Measurements from ENCODE around the gene SUMF2. TPM values are rescaled to one million over a fixed set of nuclear protein-coding genes. Genes with fewer than 3 reads are reported as not detected.

SUMF2 gene
- total and polyA plus RNA-seq, 2 of the 13 experiments (the other 11 are each of a cell fraction or from before 2014, with no cell fraction given), result 48.9 to 54.4 TPM

GRCh38 chr7:56028942-56029630 lies 35.0 kb upstream of the SUMF2 start (continued):
- TF ChIP-seq, protein P1, sequence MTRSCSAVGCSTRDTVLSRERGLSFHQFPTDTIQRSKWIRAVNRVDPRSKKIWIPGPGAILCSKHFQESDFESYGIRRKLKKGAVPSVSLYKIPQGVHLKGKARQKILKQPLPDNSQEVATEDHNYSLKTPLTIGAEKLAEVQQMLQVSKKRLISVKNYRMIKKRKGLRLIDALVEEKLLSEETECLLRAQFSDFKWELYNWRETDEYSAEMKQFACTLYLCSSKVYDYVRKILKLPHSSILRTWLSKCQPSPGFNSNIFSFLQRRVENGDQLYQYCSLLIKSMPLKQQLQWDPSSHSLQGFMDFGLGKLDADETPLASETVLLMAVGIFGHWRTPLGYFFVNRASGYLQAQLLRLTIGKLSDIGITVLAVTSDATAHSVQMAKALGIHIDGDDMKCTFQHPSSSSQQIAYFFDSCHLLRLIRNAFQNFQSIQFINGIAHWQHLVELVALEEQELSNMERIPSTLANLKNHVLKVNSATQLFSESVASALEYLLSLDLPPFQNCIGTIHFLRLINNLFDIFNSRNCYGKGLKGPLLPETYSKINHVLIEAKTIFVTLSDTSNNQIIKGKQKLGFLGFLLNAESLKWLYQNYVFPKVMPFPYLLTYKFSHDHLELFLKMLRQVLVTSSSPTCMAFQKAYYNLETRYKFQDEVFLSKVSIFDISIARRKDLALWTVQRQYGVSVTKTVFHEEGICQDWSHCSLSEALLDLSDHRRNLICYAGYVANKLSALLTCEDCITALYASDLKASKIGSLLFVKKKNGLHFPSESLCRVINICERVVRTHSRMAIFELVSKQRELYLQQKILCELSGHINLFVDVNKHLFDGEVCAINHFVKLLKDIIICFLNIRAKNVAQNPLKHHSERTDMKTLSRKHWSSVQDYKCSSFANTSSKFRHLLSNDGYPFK (CRISPR knock-in tag; IDR thresholded peaks at IDR 0.05; ENCODE audit: borderline replicate concordance), result no peak
- no peak for TF ChIP-seq AKAP8 (CRISPR knock-in tag; IDR thresholded peaks at IDR 0.05)
- no peak for TF ChIP-seq ZNF414 (CRISPR knock-in tag; IDR thresholded peaks at IDR 0.05)
- TF ChIP-seq ZNF614 (CRISPR knock-in tag; IDR thresholded peaks at IDR 0.05; ENCODE audit: borderline replicate concordance), result no peak
- TF ChIP-seq RFXANK (CRISPR knock-in tag; IDR thresholded peaks at IDR 0.05), result no peak
- TF ChIP-seq, protein P2, sequence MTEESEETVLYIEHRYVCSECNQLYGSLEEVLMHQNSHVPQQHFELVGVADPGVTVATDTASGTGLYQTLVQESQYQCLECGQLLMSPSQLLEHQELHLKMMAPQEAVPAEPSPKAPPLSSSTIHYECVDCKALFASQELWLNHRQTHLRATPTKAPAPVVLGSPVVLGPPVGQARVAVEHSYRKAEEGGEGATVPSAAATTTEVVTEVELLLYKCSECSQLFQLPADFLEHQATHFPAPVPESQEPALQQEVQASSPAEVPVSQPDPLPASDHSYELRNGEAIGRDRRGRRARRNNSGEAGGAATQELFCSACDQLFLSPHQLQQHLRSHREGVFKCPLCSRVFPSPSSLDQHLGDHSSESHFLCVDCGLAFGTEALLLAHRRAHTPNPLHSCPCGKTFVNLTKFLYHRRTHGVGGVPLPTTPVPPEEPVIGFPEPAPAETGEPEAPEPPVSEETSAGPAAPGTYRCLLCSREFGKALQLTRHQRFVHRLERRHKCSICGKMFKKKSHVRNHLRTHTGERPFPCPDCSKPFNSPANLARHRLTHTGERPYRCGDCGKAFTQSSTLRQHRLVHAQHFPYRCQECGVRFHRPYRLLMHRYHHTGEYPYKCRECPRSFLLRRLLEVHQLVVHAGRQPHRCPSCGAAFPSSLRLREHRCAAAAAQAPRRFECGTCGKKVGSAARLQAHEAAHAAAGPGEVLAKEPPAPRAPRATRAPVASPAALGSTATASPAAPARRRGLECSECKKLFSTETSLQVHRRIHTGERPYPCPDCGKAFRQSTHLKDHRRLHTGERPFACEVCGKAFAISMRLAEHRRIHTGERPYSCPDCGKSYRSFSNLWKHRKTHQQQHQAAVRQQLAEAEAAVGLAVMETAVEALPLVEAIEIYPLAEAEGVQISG (CRISPR knock-in tag; IDR thresholded peaks at IDR 0.05), result 0 out of 2 replicates have a peak, but pooled peaks have one; percentile 3
- no peak for TF ChIP-seq NFYC (CRISPR knock-in tag; IDR thresholded peaks at IDR 0.05)
- TF ChIP-seq, protein P3, sequence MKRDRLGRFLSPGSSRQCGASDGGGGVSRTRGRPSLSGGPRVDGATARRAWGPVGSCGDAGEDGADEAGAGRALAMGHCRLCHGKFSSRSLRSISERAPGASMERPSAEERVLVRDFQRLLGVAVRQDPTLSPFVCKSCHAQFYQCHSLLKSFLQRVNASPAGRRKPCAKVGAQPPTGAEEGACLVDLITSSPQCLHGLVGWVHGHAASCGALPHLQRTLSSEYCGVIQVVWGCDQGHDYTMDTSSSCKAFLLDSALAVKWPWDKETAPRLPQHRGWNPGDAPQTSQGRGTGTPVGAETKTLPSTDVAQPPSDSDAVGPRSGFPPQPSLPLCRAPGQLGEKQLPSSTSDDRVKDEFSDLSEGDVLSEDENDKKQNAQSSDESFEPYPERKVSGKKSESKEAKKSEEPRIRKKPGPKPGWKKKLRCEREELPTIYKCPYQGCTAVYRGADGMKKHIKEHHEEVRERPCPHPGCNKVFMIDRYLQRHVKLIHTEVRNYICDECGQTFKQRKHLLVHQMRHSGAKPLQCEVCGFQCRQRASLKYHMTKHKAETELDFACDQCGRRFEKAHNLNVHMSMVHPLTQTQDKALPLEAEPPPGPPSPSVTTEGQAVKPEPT (CRISPR knock-in tag; IDR thresholded peaks at IDR 0.05; ENCODE audit: low read depth), result no peak
- peak; percentile 81 for TF ChIP-seq FOXA3 (CRISPR knock-in tag; IDR thresholded peaks at IDR 0.05)
- TF ChIP-seq TMF1 (CRISPR knock-in tag; IDR thresholded peaks at IDR 0.05; ENCODE audit: low read depth), result no peak
- TF ChIP-seq NFE2L2 (IDR thresholded peaks at IDR 0.05; ENCODE audit: low read length), result no peak
- TF ChIP-seq, protein P4, sequence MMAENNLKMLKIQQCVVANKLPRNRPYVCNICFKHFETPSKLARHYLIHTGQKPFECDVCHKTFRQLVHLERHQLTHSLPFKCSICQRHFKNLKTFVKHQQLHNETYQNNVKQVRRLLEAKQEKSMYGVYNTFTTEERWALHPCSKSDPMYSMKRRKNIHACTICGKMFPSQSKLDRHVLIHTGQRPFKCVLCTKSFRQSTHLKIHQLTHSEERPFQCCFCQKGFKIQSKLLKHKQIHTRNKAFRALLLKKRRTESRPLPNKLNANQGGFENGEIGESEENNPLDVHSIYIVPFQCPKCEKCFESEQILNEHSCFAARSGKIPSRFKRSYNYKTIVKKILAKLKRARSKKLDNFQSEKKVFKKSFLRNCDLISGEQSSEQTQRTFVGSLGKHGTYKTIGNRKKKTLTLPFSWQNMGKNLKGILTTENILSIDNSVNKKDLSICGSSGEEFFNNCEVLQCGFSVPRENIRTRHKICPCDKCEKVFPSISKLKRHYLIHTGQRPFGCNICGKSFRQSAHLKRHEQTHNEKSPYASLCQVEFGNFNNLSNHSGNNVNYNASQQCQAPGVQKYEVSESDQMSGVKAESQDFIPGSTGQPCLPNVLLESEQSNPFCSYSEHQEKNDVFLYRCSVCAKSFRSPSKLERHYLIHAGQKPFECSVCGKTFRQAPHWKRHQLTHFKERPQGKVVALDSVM (CRISPR knock-in tag; IDR thresholded peaks at IDR 0.05), result no peak
- no peak for TF ChIP-seq ATF7 (IDR thresholded peaks at IDR 0.05)
- no peak for TF ChIP-seq ATF7 (CRISPR knock-in tag; IDR thresholded peaks at IDR 0.05)
- TF ChIP-seq CEBPB (IDR thresholded peaks at IDR 0.05; ENCODE audit: borderline replicate concordance, low read depth, low read length), result no peak
- TF ChIP-seq, protein P5, sequence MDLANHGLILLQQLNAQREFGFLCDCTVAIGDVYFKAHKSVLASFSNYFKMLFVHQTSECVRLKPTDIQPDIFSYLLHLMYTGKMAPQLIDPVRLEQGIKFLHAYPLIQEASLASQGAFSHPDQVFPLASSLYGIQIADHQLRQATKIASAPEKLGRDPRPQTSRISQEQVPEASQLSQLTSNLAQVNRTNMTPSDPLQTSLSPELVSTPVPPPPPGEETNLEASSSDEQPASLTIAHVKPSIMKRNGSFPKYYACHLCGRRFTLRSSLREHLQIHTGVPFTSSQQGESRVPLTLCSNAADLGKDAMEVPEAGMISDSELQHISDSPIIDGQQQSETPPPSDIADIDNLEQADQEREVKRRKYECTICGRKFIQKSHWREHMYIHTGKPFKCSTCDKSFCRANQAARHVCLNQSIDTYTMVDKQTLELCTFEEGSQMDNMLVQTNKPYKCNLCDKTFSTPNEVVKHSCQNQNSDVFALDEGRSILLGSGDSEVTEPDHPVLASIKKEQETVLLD (CRISPR knock-in tag; IDR thresholded peaks at IDR 0.05; ENCODE audit: low read depth), result no peak
- TF ChIP-seq TAF15 (IDR thresholded peaks at IDR 0.05; ENCODE audit: low read depth, low read length, poor library complexity, severe bottlenecking), result no peak
- no peak for TF ChIP-seq STAT5B (CRISPR knock-in tag; IDR thresholded peaks at IDR 0.05)

Measured in HepG2 (cell line).